GM12878 (cell line): ENCODE measurements around the gene SFXN2. TPM values are rescaled to one million over a fixed set of nuclear protein-coding genes. Genes with fewer than 3 reads are reported as not detected.
A peak's percentile ranks its signal among the peaks of the same experiment; 100 is the strongest.

Source experiments
- CUX1 ChIP-seq: IDR thresholded peaks from 2 replicates; pipeline ENCODE4 v1.6.1; 2012; ENCODE audit warnings: improper control_type of control experiment, low read depth, low read length; ENCODE audit not compliant: insufficient replicate concordance
- DPF2 ChIP-seq: fragments of 450-650 bp; IDR thresholded peaks from 2 replicates; pipeline ENCODE4 v1.6.1; 2017; ENCODE audit warnings: mild to moderate bottlenecking
- EGR1 ChIP-seq, 2 experiments: IDR thresholded peaks; 1 replicate in 1 of 2; 2 replicates in 1 of 2; pipeline ENCODE4 v1.6.1; 2011 to 2012; ENCODE audit warnings: low read depth in 2 of 2, low read length in 2 of 2, borderline replicate concordance in 1 of 2, mild to moderate bottlenecking in 1 of 2, moderate library complexity in 1 of 2
- HDGF ChIP-seq: fragments of 450-650 bp; IDR thresholded peaks from 2 replicates; pipeline ENCODE4 v1.6.1; 2016; ENCODE audit warnings: antibody characterized with exemption
- NBN ChIP-seq: fragments of 450-650 bp; IDR thresholded peaks from 2 replicates; pipeline ENCODE4 v1.6.1; 2016
- NFYA ChIP-seq: IDR thresholded peaks from 2 replicates; pipeline ENCODE4 v1.6.1; 2011; ENCODE audit warnings: low read depth, mild to moderate bottlenecking, low read length, improper control_type of control experiment, borderline replicate concordance
- NFYB ChIP-seq: IDR thresholded peaks from 2 replicates; pipeline ENCODE4 v1.6.1; 2011; ENCODE audit warnings: low read depth, mild to moderate bottlenecking, low read length, improper control_type of control experiment, moderate library complexity; ENCODE audit not compliant: insufficient read depth
- NR2C2 ChIP-seq: IDR thresholded peaks from 2 replicates; pipeline ENCODE4 v1.6.1; 2011; ENCODE audit warnings: borderline replicate concordance, low read depth; ENCODE audit not compliant: control insufficient read depth, insufficient read length
- POLR2AphosphoS2 ChIP-seq: IDR thresholded peaks from 2 replicates; pipeline ENCODE4 v1.6.1; 2011; ENCODE audit warnings: low read depth, mild to moderate bottlenecking, low read length, improper control_type of control experiment, moderate library complexity
- POLR2AphosphoS5 ChIP-seq: IDR thresholded peaks from 2 replicates; pipeline ENCODE4 v1.6.1; 2011; ENCODE audit warnings: mild to moderate bottlenecking, low read length, inconsistent platforms
- POU2F2 ChIP-seq: IDR thresholded peaks from 3 replicates; pipeline ENCODE4 v1.6.1; 2011; ENCODE audit warnings: low read depth, mild to moderate bottlenecking, low read length, borderline replicate concordance
- WRNIP1 ChIP-seq: IDR thresholded peaks from 2 replicates; pipeline ENCODE4 v1.6.1; 2011; ENCODE audit warnings: low read depth, low read length, improper control_type of control experiment, borderline replicate concordance
- YBX1 ChIP-seq: fragments of 450-650 bp; IDR thresholded peaks from 2 replicates; pipeline ENCODE4 v1.6.1; 2016; ENCODE audit warnings: antibody characterized with exemption
- ZBTB4 ChIP-seq: fragments of 450-650 bp; formaldehyde crosslinking; IDR thresholded peaks from 2 replicates; pipeline ENCODE4 v1.4.0; 2022; ENCODE audit warnings: mild to moderate bottlenecking, moderate library complexity
- ZBTB40 ChIP-seq: fragments of 450-650 bp; IDR thresholded peaks from 2 replicates; pipeline ENCODE4 v1.6.1; 2016; ENCODE audit warnings: mild to moderate bottlenecking, moderate library complexity, borderline replicate concordance
- ZNF207 ChIP-seq: fragments of 450-650 bp; IDR thresholded peaks from 2 replicates; pipeline ENCODE4 v1.6.1; 2014; ENCODE audit warnings: antibody characterized with exemption, mild to moderate bottlenecking, borderline replicate concordance
- polyA plus RNA-seq, 11 experiments: library from polyadenylated mRNA; depleted of rRNA in 4 of 11; unstranded in 6 of 11; stranded (reverse) in 5 of 11; fragments of >200 nt; fragmentation: Nextera tagmentation in 4 of 11; fragmentation: Illumina TruSeq in 1 of 11; extraction: Ambion mirVana in 4 of 11; extraction: Trizol in 1 of 11; gene quantifications; 1 replicate in 1 of 11; 2 replicates in 10 of 11; pipeline versions ENCODE4 v1.2.1 to v1.2.3, GENCODE V29; 2011 to 2016; ENCODE audit warnings: inconsistent platforms in 2 of 11, missing spikeins in 2 of 11, low read depth in 1 of 11
- total RNA-seq, 4 experiments: library from RNA; depleted of rRNA in 3 of 4; stranded (reverse); fragments of >200 nt in 3 of 4; fragmentation: Illumina TruSeq in 1 of 4; extraction: Trizol in 1 of 4; gene quantifications; 2 replicates each; pipeline versions ENCODE4 v1.2.1 to v1.2.3, GENCODE V29; 2013 to 2021

SFXN2 gene
- total and polyA plus RNA-seq, 10 of the 15 experiments (the other 5 are each of a cell fraction or from before 2014, with no cell fraction given) = 8.8 to 22.5 (median 18.5) TPM

- TF ChIP-seq ZBTB4 (0 out of 2 replicates have a peak, but pooled peaks have one; percentile 12), NR2C2 (no peak), CUX1 (no peak), POU2F2 (0 out of 3 replicates have a peak, but pooled peaks have one; percentile 24), ZNF207 (no peak), YBX1 (no peak), POLR2AphosphoS2 (peak; percentile 88), EGR1 (IDR thresholded peaks at IDR 0.05; ENCODE audit: borderline replicate concordance in 1 of 2, low read depth in 2 of 2, low read length in 2 of 2) (peak in 1 of 2 experiments; percentile 41; a peak in 1 of 3 replicates), ZBTB40 (peak; percentile 92), HDGF (peak; percentile 89; the same call in 1 of the 2 replicates), POLR2AphosphoS5 (peak; percentile 67), WRNIP1 (no peak), NFYA (peak; percentile 55), DPF2 (peak; percentile 77), NBN (peak; percentile 72), NFYB (peak; percentile 97)
Measured at GRCh38 chr10:102743588-102744373, 29.3 kb downstream of the SFXN2 start, which contains the start of gene WBP1L (continued).
